NCI-H510A treated with DMSO at 0.1 percent for 48 hours (cell line): ENCODE measurements around the gene CCDC149.

Source experiments
- DNase-seq: peaks from one replicate; lab custom pipeline; 2025; lab: John Stamatoyannopoulos, UW

CCDC149 gene

DNA sequence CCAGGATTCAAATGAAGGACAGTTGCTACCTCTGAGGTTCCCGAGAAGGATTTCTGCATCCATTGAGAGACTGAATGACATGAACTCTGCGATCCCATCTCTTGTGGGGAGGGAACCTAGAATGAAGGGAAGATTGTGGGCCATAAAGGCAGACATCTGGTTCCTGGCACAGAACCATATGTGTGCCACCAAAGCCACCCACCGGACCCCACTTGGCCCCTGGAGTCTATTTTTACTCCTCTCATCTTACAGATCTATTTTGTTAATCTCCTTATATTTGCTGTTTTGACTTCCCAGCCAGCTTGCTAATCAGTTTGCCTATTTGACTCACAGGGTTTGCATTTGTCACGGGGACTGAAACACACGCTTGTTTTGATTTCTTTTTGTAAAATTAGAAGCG lies 110.2 kb downstream of the CCDC149 start:
- no peak for DNase-seq

DNA sequence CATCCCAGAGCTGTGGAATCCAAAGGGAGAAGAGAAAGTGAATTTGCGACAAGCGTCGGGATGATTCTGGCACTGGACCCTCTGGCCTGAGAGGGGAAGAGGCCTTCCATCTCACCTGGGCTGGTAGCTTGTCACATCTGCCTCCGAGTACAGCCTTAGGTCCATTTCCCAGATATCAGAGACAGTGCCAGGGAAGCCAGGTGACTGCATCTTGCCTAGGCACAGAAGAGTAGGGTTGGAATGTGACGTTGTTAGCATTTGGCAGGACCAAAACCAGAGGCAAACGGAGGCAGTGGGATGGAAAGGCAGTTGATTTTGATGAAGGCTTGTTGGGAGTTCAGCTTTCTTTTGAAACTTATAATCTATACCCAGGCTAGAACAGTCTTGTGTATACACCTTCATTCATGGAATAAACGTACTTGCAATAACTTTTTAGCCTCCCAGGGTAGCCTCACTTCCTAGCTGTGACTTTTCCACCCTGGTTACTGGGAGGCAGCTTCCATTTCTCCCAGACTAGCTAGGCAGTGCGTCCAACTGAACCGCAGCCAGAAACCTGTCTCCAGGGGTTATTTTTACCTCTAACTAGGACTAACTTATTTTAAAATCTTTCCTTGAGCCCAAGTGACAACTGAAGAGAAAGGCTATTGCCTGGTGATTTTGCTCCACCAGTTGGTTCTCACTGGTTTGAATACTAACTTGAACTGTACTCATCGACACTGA lies 111.5 kb downstream of the CCDC149 start:
- no peak for DNase-seq

DNA sequence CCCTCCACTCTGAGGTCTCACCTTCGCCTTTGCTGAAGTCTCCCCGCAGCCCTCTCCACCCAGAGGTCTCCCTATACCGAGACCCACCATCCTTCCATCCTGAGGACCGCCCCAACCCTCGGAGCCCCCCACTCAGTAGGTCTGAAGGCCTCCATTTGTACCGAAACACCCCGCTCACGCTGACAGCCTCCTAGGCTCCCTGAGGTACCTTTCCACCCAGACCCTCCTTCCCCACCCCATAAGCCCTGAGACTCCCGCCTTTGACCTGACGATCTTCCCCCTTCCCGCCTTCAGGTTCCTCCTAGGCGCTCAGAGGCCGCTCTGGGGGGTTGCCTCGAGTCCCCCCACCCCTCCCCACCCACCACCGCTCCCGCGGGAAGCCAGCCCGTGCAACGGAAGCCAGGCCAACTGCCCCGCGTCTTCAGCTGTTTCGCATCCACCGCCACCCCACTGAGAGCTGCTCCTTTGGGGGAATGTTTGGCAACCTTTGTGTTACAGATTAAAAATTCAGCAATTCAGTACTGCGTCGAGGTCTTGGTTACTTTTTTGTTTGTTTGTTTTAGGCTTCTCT lies 112.4 kb downstream of the CCDC149 start:
- DNase-seq: no peak

DNA sequence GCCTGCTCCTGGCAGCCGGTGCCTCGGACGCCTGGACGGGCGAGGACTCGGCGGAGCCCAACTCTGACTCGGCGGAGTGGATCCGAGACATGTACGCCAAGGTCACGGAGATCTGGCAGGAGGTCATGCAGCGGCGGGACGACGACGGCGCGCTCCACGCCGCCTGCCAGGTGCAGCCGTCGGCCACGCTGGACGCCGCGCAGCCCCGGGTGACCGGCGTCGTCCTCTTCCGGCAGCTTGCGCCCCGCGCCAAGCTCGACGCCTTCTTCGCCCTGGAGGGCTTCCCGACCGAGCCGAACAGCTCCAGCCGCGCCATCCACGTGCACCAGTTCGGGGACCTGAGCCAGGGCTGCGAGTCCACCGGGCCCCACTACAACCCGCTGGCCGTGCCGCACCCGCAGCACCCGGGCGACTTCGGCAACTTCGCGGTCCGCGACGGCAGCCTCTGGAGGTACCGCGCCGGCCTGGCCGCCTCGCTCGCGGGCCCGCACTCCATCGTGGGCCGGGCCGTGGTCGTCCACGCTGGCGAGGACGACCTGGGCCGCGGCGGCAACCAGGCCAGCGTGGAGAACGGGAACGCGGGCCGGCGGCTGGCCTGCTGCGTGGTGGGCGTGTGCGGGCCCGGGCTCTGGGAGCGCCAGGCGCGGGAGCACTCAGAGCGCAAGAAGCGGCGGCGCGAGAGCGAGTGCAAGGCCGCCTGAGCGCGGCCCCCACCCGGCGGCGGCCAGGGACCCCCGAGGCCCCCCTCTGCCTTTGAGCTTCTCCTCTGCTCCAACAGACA lies 113.1 kb downstream of the CCDC149 start:
- DNase-seq: no peak

DNA sequence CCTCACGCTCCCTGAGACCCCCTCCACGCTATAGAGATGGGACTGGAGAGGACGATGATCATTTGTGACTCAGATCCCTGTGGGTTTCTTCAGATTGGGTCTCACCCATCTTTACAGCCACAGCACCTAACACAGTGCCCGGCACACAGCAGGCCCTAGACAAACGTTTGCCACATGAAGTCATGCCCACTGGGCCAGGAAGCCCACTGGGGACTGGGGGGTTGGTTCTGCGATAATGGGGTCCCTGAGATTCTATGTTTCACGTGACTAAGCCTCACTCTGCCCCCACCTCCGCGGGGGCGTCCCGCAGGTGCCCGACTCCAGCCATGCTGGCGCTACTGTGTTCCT lies 113.7 kb downstream of the CCDC149 start:
- no peak for DNase-seq

DNA sequence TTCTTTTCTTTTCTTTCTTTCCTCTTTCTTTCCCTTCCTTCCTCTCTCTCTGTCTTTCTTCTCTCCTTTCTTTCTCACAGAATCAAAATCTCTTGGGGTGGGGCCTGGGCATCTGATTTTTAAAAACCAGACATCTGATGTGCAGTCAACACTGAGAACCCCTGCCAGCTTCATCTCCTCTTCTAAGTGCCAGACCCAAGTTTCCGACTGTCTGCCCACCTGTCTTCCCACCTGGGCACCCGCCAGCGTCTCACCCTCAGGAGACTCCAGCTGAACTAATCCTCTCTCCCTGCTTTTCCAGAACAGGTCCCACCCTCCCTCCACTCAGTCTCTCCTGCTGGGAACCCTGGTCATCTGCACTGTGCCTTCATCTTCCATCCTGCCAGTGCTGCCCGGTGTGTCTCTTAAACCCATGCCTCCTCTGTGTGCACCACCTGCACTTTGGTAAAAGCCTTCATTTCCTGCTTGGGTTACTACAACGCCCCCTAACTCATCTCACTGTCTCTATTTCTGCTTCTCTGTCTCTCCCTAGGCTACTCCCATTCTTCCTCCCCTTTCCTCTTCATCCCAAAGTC lies 114.7 kb downstream of the CCDC149 start:
- no peak for DNase-seq

DNA sequence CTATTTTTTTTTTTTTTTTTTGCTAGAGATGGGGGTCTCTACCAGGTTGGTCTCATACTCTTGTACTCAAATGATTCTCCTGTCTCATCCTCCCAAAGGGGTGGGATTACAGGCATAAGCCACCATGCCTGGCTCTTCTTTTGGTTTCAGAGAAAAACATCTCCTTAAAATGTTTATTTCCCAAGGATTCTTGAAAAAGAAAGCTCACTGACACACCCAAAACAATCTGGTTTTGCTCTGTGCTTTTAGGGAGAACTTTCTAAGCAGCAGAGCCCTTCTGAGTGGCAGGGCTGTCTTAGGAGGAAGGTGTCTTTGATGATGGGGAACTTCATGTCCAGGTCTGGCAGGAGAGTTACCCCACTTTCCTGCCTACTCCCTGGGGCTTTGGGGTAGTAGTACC lies 116.2 kb downstream of the CCDC149 start:
- DNase-seq: no peak

DNA sequence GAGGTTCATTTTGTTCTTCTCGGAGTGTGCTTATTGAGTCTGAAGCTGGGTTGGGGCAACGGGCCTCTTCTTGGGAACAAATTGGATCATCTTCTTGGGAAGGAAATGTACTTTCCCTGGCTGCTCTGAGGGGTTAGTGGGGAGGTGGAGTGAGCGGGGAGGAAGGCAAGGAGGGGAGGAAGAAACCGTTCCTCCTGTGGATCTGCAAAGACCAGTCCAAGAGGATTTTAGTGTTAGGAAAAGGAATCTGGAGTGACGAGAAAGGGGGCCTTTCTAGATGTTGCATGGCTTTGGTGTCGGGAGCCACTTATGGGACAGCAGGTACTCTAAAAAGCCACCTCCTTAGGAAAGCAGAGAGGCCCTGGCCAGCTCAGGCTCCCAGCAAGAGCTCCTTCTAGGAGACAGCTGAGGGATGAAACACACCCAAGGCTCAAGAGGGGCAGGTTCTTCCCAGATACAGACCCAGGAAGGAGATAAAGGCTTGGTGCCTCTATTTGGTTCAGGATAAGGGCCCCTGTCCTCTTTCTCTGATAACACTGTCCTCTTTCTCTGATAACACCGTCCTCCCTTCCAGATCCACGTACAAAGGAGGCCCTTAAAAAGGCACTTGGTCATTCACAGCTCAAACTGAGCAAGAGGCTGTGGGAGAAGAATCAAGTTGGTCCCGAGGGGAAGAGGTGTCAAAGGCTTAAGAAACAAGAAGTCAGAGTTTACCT lies 117.0 kb downstream of the CCDC149 start:
- DNase-seq: no peak

DNA sequence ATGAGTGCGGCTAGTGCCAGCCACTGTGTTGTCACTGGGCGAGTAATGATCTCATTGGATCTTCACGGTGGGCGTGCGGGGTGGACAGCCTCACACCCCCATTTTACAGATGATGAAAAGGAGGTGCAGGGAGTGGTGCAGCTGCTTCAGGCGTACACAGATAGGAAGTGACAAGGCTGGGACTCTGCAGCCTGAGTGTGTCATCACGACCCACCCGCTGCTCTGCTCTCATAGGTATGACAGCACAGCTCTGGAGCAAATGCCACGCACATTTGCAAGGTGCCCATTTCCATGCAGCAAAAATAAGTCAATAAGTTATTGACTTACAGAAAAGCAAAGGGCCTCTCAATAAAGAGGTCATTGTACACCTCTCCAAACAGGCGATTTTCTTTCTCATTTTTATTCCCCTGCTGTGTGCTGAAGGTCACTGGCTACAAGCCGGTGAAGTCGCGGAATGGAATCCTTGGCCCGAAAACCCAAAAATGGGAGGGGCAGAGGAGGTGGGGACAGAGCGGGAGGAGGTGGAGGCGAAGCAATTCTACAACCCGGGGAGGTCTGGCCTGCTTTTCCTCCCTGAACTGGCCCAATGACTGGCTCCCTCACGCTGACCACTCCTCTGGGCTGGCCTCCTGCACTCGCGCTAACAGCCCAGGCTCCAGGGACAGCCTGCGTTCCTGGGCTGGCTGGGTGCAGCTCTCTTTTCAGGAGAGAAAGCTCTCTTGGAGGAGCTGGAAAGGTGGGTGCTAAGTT lies 117.8 kb downstream of the CCDC149 start, which contains the start of gene SOD3:
Gene SOD3, plus strand, starts transcription at position 658 of the 750 bp plus-strand sequence. CDS start 3,949 bp downstream, outside the sequence.
- no peak for DNase-seq

DNA sequence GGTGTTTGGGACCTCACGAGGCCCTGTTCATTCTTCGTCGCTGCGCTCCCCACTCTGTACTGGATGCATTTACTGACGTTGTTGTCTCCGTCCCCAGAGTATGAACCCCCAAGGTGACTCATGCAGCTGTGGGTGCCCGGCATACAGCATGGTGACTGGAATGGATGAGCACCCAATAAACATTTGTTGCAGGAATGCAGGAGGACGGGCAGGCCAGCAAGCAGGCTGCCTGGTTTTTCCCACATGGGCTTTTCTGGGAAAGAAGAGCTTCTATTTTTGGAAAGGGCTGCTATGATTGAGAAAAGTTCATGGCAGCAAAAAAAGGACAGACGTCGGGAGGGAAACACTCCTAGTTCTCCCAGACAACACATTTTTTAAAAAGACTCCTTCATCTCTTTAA lies 118.4 kb downstream of the CCDC149 start:
- DNase-seq: no peak

DNA sequence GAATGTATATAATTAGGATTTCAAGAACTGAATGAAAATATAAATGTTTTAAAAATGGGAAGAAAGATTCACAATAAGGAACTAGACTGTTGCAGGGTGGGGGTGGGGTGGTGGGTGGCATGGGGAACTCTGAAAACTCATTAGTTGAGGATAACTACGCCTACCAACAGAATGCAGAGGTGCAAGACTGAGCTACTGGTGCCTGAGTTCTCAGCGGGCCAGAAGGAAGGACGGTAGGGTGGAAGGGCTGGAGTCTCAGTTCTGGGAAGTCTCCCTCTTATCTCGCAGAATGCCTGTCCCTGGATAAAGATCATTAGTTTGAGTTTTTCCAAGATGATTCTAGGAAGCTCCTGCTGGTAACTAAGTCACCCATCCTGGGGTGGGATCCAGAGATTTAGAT lies 118.8 kb downstream of the CCDC149 start:
- DNase-seq: no peak

DNA sequence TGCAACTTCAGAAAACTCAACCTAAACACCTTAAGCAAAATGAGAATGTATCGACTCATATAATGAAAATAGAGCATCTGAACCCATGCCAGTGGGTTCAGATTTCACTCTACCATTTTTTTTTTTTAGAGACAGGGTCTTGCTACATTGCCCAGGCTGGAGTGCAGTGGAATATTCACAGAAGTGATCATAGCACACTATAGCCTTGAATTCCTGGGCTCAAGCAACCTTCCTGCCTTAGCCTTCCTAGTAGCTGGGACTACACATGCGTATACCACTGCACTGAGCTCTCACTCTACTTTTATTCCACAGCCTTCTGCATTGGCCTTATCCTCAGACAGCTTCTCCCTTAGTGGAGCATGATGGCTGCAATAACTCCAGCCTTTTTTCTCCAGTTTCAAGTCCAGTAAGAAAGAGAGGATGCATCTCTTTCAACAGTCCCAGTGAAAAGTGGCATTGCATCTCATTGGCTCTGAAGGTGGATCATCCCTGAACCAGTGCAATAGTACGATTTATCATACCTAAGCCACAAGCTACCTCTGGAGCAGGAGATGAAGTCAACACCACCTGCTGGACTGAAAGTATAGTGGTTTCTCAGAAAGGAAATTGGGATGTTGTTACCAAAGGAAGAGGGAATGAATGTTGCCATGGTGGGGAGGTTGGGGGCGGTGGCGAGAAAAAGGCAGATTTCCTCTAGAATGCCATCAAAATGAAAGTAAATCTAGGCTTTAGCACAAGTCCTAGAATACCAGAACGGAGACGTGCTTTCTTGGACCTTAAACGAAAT lies 119.4 kb downstream of the CCDC149 start:
- no peak for DNase-seq

DNA sequence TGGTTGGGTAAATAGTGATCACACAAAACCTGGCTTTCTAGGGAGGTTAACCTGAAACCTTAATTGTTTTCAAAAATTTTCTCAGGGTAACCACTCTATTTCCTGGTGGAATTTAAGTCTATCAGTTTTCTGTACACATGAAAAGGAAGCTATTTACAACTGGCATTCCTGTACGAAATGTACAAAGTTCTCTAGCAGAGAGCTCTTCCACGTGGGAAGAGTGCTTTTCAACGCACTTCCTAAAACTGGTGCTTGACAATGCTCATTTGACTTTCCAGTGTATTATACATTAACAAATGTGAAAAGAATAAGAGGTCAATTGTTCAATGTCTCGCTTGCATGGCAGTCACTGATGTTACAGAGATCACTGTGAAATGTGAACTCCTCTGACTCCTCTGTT lies 120.3 kb downstream of the CCDC149 start:
- no peak for DNase-seq

DNA sequence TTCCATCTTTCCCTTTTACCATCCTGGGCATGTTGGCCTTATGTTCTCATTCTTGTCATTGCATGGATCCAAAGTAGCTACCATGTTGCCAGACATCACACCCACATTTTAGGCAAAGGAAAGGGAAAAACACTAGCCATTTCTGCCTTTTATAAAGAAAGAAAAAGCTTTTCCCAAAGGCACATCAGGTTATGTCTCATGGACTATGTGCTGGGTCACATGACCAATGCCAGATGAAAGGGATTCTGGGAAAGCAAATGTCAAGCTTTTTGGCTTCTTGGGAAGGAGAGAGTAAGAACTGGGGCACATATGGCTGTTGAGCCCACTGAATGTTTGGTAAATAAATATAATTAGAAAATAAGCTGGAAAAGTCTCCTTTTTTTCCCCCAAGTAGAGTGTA lies 121.8 kb downstream of the CCDC149 start:
- no peak for DNase-seq

DNA sequence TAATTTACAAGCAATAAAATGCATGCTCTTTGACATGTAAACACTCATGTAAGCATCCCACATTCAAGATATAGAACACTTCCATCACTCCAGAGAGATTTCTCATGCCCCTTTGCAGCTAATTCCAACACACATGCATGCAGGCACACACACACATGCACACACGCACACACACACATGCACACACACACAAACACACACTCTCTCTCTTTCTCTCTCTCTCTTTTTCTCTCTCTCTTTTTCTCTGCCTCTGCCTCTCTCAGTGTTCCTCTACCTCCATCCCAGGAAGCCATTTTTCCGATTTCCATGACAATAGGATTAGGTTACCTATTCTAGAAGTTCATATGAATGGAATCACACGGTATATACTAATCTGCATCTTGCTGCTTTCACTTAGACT lies 129.3 kb downstream of the CCDC149 start:
- DNase-seq: no peak

DNA sequence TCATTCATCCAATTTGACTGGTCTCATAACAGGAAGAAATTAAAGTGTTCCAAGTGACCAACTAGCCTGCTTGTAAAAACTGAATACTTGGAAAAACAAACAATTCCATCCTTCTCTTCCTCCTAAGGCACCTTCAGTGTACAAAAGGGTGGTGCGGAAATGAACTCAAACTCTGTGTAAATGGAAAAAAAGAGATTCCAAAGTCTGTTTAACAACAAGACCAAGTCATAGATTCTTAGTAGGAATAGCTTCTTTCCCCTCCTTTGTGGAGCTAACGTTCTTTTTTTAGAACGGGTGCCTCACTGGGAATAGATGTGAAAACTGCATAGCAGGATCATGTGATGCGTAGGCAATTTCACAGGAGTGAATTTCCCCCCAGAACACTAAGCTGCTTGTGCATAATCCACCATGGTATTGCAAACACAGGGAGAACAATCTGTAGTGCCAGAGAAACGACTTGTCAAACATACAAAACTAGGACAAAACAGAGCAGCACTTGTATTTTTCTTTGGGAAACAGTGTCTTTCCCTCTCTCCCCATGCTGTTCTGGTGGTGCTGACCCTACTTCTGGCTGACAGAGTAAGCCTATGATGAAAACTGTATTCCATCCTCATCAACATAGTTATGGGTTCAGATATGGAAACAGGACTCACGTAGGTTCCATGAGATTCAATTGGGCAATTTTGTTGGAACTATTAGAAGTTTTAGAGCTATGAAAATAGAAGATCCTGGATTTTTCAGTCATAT lies 130.7 kb downstream of the CCDC149 start:
- no peak for DNase-seq

DNA sequence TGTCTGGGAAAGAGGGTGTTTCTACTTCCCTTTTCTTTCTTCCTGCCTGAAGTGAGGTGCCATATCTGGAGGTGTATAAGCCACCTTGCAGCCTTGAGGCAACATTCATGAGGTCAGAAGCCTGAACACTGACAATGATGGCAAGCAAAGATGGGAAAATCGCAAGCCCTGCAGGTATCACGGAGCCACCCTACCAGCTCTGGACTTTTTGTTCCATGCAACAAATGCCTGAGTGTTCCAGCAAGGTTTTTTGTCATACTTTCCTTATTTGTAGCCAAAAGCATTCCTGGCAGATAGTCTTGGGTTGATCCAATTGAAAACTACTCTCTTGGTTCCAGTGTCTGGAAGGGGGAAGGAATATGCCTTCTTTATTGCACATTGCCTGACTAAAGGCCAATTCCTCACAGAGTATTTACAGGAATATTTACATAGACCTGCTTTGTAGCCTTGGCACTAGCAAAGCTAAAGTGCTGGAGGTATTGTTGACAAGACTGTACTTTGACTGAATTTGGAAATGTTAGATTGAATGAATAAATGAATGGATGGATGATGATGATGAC lies 131.8 kb downstream of the CCDC149 start:
- DNase-seq: no peak

DNA sequence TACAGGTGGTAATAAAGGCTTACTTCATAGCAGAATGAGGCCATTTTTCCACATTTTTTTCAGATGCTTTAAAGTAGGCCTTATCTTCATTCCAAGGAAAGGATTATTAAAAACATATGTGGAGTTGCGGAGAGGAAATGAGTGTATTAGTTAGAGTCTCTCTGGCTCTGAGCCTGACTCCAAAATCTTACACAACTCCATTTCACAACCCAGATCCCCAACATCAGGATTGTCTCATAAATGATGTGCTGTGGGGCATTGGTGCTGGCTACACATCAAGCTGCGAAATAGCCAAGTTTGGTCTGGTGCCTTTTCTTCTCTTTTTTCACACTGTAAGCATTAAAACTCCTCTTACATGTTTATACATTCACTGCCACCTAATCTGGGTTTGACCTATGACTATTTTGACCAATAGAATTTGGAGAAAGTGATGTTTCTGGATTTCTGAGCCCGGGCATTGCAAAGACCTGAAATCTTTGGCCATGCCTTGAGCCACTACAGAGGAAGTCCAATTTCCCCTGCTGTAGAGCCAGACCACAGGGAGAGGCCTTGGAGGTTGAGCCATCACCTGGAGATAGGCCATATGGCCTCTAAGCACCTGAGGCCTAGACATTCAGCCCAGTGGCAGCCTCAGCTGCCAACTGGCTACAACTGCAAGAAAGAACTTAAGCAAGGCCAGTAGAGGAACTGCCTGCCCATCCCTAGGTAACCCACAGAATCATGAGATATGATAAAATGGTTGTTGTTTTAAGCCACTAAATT lies 134.2 kb downstream of the CCDC149 start:
- no peak for DNase-seq
